KMS-11 (cell line): ENCODE results near the gene CDH20.

ENCODE experiments used
- H2AFZ ChIP-seq: fragments of 200-600 bp; sonication (generic); 2 replicates; pipeline ENCODE4 v1.6.1; 2016; ENCODE audit warnings: antibody characterized with exemption, mixed run types, low read depth
- H3K27ac ChIP-seq: fragments of 200-600 bp; sonication (generic); 2 replicates; pipeline ENCODE4 v1.6.1; 2016; ENCODE audit warnings: mild to moderate bottlenecking, mixed run types
- H3K27me3 ChIP-seq: fragments of 200-600 bp; sonication (generic); 2 replicates; pipeline ENCODE4 v1.6.1; 2017; ENCODE audit warnings: mild to moderate bottlenecking, low read depth, mixed run types, moderate library complexity; ENCODE audit not compliant: insufficient read depth
- H3K36me3 ChIP-seq: fragments of 200-600 bp; sonication (generic); 2 replicates; pipeline ENCODE4 v1.6.1; 2017; ENCODE audit warnings: mild to moderate bottlenecking, mixed run types; ENCODE audit not compliant: insufficient read depth
- H3K4me1 ChIP-seq: fragments of 200-600 bp; sonication (generic); 2 replicates; pipeline ENCODE4 v1.6.1; 2016; ENCODE audit warnings: mild to moderate bottlenecking, low read depth, mixed run types; ENCODE audit not compliant: poor library complexity, severe bottlenecking
- H3K4me2 ChIP-seq: fragments of 200-600 bp; sonication (generic); 2 replicates; pipeline ENCODE4 v1.7.0; 2016; ENCODE audit warnings: mild to moderate bottlenecking, mixed run types
- H3K4me3 ChIP-seq: fragments of 200-600 bp; sonication (generic); IDR thresholded peaks from 2 replicates; pipeline ENCODE4 v1.6.1; 2017; ENCODE audit warnings: low read depth, low read length, mixed read lengths; ENCODE audit not compliant: insufficient read depth
- H3K79me2 ChIP-seq: fragments of 200-600 bp; sonication (generic); 2 replicates; pipeline ENCODE4 v1.6.1; 2016; ENCODE audit warnings: low read depth, mixed run types; ENCODE audit not compliant: insufficient read depth
- H3K9ac ChIP-seq: fragments of 200-600 bp; sonication (generic); 2 replicates; pipeline ENCODE4 v1.6.1; 2016; ENCODE audit warnings: mild to moderate bottlenecking, mixed run types
- H4K20me1 ChIP-seq: fragments of 200-600 bp; sonication (generic); 2 replicates; pipeline ENCODE4 v1.6.1; 2016; ENCODE audit warnings: mild to moderate bottlenecking, mixed run types; ENCODE audit not compliant: insufficient read depth
- CTCF ChIP-seq: fragments of 200-600 bp; sonication (generic); conservative IDR thresholded peaks from 2 replicates; pipeline ENCODE4 v1.6.1; 2017; ENCODE audit warnings: low read depth, mild to moderate bottlenecking, antibody characterized with exemption, low read length, moderate library complexity, mixed read lengths

The CDH20 gene

GRCh38 chr18:61554946-61555361 is 221.7 kb downstream of the CDH20 start:
- Histone ChIP-seq H4K20me1 (no peaks in the 10 kb centered on the region), H3K36me3 (no peaks in the 10 kb centered on the region), H3K4me1 (no peaks in the 10 kb centered on the region), H3K4me3 (no peak overlapping the region), H3K9ac (no peak overlapping the region), H3K27ac (no peak overlapping the region), H3K4me2 (no peak overlapping the region), H3K27me3 (no peaks in the 10 kb centered on the region), H2AFZ (no peak overlapping the region), H3K79me2 (no peaks in the 10 kb centered on the region)
- TF ChIP-seq CTCF, result no peak

DNA sequence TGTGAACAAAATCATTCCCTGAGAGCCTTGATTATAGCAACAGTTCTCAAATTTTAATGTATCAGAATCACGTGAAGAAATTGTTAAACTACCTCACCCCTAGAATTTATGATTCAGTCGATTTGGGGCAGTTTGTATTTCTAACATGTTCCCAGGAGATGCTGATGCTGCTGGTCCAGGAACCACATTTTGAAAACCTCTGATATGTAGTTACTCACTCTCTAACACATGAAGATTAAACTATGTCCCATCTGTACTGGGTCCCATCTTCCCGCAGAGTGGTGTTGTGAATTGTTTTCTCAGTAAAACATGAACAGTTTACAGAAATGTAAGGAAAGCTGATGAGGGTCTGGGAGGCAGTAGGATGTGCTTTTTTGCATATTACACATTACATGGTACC is 223.1 kb downstream of the CDH20 start:
- no peak for TF ChIP-seq CTCF
- Histone ChIP-seq H3K4me1 (no peaks in the 10 kb centered on the region), H2AFZ (no peak overlapping the region), H3K27me3 (no peaks in the 10 kb centered on the region), H3K79me2 (no peaks in the 10 kb centered on the region), H3K4me2 (no peak overlapping the region), H3K9ac (no peak overlapping the region), H3K27ac (no peak overlapping the region), H3K4me3 (no peak overlapping the region), H4K20me1 (no peaks in the 10 kb centered on the region), H3K36me3 (no peaks in the 10 kb centered on the region)

DNA sequence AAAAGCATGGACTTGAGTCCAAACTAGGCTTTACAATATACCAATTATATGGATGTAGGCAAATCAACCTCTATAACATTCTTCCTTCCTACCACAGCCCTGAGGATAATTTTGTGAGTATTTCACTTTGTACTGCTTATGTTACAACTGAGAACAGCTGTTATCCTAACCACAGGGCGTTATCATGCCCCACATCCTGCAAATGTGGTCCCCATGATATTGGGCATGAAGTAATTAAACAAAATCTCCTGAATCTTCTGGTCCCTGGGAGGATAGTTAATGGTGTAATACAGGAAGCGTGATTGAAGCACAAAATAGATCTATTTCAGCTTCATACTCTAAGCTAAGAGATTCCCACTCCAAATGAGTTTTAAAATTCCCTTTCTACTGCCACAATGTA is 223.6 kb downstream of the CDH20 start:
- H2AFZ ChIP-seq, result no peak overlapping the region
- no peaks in the 10 kb centered on the region for H4K20me1 ChIP-seq
- no peak for TF ChIP-seq CTCF
- no peak overlapping the region for H3K27ac ChIP-seq
- no peak overlapping the region for H3K4me2 ChIP-seq
- H3K79me2 ChIP-seq, result no peaks in the 10 kb centered on the region
- no peak overlapping the region for H3K4me3 ChIP-seq
- no peak overlapping the region for H3K9ac ChIP-seq
- no peaks in the 10 kb centered on the region for H3K36me3 ChIP-seq
- no peaks in the 10 kb centered on the region for H3K4me1 ChIP-seq
- H3K27me3 ChIP-seq, result no peaks in the 10 kb centered on the region

- Histone ChIP-seq H3K9ac (no peak overlapping the region), H4K20me1 (no peaks in the 10 kb centered on the region), H3K27me3 (no peaks in the 10 kb centered on the region), H3K27ac (no peak overlapping the region), H3K4me3 (no peak overlapping the region), H3K4me2 (no peak overlapping the region), H3K36me3 (no peaks in the 10 kb centered on the region), H2AFZ (no peak overlapping the region), H3K4me1 (no peaks in the 10 kb centered on the region), H3K79me2 (no peaks in the 10 kb centered on the region)
- TF ChIP-seq CTCF, result no peak
These were observed 236.1 kb downstream of the CDH20 start for GRCh38 chr18:61569176-61569892.
